ENCODE results near the gene PDE6A.

DNA sequence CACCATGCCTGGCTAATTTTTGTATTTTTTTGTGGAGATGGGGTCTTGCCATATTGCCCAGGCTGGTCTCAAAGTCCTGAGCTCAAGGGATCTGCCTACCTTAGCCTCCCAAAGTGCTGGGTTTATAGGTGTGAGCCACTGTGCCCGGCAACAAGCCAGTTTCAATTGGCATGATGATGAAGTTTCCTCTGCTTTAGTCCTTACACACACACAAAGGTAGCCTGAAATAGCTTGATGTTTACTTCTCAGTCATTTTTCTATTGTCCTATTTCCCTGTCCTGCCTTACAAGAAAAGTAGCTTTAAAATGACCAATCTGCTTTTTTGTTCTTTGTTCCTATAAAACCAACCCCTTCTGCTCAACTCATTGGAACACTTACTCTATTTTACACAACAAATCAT lies 33.6 kb downstream of the PDE6A start:
- TF ChIP-seq, protein P1, sequence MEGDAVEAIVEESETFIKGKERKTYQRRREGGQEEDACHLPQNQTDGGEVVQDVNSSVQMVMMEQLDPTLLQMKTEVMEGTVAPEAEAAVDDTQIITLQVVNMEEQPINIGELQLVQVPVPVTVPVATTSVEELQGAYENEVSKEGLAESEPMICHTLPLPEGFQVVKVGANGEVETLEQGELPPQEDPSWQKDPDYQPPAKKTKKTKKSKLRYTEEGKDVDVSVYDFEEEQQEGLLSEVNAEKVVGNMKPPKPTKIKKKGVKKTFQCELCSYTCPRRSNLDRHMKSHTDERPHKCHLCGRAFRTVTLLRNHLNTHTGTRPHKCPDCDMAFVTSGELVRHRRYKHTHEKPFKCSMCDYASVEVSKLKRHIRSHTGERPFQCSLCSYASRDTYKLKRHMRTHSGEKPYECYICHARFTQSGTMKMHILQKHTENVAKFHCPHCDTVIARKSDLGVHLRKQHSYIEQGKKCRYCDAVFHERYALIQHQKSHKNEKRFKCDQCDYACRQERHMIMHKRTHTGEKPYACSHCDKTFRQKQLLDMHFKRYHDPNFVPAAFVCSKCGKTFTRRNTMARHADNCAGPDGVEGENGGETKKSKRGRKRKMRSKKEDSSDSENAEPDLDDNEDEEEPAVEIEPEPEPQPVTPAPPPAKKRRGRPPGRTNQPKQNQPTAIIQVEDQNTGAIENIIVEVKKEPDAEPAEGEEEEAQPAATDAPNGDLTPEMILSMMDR (IDR thresholded peaks at IDR 0.05; ENCODE audit: extremely low read depth in 1 of 2, insufficient read depth in 1 of 2, low read depth in 1 of 2, low read length in 2 of 2) = no peak
- TF ChIP-seq POLR2A (IDR thresholded peaks at IDR 0.05; ENCODE audit: low read depth, low read length) = no peak
- TF ChIP-seq EZH2 (IDR thresholded peaks at IDR 0.05; ENCODE audit: borderline replicate concordance, low read depth, low read length, severe bottlenecking) = no peak
- TF ChIP-seq POLR2AphosphoS5 (IDR thresholded peaks at IDR 0.05; ENCODE audit: insufficient read depth, low read depth, low read length) = no peak
- no peak for TF ChIP-seq MYC (IDR thresholded peaks at IDR 0.05; ENCODE audit: low read depth, low read length)
- TF ChIP-seq, protein P2, sequence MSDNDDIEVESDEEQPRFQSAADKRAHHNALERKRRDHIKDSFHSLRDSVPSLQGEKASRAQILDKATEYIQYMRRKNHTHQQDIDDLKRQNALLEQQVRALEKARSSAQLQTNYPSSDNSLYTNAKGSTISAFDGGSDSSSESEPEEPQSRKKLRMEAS (IDR thresholded peaks at IDR 0.05; ENCODE audit: insufficient read depth, insufficient read length) = no peak
- no peak for TF ChIP-seq JUN (IDR thresholded peaks at IDR 0.05; ENCODE audit: borderline replicate concordance, insufficient read depth, insufficient read length, low read depth)
